NAMALWA (cell line): ENCODE data around the gene LGR5.
A peak's percentile ranks its signal among the peaks of the same experiment; 100 is the strongest.

ENCODE experiments used
- DNase-seq: peaks from one replicate; pipeline ENCODE4 v3.0.0-alpha.2; 2015; ENCODE audit warnings: low spot score

The LGR5 gene

GRCh38 chr12:71594214-71594948 lies 154.8 kb downstream of the LGR5 start:
- DNase-seq, result no peak

DNA sequence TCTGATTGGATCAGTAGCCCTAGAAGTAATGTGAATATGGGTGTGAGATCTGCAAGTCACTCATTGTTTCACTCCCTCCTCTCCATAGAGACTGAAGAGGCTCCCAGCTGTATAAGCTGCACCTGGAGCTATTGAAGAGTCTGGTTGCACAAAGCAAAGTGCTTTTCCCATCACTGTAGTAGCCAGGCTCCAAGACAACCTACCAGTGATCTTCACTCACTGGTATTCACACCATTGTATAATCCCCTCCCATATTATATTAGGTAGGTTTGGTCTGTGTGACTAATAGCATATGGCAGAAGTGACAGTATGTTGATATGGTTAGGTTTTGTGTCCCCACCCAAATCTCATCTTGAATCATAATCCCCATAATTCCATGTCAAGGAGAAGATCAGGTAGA lies 159.6 kb downstream of the LGR5 start:
- no peak for DNase-seq

GRCh38 chr12:71601546-71601945 lies 161.9 kb downstream of the LGR5 start:
- DNase-seq, result no peak

GRCh38 chr12:71602761-71603577 lies 163.4 kb downstream of the LGR5 start:
- DNase-seq, result no peak

DNA sequence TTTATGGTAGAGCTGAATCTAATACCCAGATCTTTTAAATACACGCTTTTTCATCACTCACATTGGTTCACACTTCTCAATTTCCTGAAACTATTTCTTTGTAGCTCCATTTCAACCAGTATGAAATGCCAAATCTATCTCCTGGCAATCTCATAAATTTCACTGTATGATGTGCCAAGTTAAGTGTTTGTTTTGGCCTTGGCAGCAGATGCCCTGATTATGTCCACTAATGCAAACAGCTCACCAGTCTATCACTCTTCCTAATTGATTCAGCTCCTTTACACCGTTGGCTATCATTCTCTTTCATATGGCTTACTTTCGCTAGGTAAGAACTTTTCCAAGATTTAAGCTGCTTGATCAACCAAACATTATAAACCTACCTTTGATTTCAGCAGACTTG lies 165.4 kb downstream of the LGR5 start:
- DNase-seq, result no peak

DNA sequence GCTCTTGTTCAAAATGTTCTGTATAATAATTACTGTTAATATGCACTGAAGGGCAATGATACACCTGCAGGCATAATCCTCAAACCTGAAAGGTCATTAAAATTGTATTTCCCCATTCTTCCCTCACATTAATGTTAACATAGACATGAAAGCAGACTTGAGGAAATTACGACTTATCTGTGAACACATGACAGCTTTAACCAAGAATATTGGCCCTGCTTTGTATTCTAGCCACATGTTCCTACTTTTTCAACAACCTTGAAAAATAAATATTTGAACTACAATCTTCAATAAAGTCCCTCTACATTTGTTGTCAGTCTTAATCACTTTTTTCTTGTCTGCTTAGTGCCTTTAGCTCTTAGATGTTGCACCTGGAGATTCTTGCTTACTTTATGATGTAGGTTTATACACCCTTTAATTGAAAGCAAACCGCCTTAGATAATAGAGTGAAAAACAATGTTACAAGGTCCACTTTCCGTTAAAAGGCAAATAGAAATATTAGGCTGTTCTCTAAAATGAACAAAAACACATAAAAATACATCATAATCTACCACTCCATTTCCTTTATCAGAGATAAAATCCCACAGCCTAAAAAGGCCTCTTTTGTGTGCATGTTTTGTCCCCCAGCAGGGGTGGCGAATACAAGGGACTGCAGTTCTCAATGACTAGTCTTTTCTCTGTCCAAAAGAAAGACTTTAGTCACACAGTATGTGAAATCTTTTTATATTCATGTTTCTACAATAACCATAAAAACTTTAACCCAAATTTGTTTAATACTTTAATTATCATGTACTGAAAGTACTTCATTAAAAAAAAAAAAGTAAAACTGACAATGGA lies 168.1 kb downstream of the LGR5 start:
- no peak for DNase-seq

DNA sequence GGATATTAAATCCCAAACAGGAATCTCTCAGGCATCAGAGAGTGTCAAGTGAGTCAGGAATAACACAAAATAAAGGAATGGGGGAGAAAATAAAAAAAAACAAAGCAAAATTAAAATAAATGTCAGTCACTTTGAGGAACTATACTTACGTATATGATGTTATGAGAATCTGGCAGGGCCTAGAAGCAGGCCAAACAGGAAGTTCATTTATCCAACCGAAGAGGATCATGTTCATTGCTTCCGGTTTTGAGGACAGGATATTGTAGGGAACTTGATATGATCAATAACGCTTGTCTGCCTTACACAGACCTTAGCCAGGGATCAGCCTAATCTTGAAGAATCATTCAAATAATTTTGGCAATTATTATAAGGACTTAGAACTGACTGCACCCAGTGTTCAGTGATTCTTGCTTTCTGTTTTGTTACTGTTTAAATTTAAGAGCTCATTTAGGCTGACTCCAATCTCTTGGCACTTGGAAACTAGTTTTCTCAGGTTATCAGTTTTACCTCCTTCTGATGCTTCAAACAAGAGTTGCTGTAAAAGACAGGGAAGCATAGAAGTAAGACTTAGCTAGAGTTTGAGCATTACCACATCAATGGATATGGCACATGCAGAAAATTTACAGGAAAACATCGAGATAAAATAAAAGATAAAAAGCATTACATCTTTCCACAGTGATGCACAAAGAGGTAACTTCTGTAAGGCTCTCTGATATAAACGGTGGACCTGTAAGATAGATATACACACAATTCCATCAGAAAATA lies 170.6 kb downstream of the LGR5 start:
- no peak for DNase-seq

- no peak for DNase-seq
Measured at GRCh38 chr12:71621938-71622337, 182.3 kb downstream of the LGR5 start.

DNA sequence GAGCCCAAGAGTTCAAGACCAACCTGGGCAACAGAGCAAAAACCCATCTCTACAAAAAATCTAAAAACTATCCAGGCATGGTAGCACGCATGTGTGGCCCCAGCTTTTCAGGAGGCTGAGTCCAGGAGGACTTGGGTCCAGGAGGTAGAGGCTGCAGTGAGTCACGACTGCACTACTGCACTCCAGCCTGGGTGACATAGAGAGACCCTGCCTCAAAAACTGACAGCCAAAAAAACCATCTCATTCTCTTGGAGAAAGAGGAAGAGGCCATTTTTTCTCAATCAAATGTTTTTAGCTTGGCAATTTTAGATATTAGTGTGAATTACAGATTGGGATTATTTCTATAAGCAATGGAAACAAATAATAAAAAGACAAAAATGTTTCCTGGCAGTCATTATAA lies 185.9 kb downstream of the LGR5 start:
- no peak for DNase-seq

DNA sequence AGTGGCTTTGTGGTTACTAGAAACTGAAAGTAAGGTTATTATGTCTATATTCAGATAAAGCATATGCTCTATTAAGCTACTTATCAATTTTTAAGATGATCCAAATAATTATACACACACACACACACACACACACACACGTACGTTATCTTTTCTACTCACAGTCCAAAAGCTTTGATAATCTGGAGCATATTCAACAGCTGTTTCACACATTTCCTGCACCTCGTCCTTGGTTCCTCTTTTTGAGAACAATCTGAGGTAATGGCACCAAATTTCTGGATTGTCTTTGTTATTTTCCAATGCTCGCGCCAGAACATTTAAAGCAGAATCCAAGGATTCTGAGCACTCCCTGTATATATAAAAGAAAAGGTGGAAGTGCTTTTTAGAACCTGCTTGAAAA lies 186.5 kb downstream of the LGR5 start:
- DNase-seq, result peak; percentile 61

DNA sequence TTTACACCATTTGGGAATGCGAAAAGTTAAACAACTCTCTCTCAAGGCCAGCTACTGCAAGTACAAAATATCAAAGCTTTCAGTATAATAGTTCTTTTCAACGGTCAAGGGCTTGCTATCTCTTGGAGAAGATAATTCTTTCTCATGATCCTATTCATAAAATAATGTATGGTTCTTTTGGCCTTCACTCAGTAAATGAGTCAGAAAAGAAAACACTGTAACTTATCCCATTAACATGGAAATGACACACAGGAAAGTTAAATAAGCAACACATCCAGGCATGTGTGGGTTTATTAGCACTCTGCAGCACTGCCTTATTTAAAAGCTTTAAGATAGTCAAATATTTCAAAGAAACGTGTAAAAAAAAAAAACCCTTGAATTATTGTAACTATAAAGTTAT lies 187.2 kb downstream of the LGR5 start:
- DNase-seq, result no peak

DNA sequence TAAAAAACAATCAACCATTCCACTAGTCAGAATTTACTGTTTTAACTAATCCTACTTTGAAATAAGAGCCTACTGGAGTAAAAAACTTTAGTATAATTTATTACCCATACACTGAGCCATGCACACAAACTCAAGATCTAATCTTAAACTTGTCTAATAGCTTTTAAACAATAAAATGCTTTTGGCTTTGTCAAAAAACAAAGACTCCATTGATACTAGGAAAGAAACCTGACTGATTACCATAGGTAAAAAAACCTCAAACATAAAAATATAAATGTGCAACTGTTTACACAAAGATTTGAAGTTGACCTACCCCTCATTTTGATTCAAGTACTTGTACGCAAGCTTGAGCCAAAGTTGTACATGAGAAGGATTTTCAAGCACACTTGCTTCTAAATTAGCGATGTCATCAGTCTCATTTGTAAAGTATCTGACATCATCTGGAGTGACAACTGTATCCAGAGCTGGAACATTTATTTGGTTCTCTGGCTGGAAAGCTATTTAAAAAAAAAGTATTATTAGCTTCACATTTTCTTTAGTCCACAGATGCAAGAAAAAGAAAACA lies 187.9 kb downstream of the LGR5 start:
- DNase-seq, result no peak
